Glomerular endothelial cell (primary cell): Measurements from ENCODE around the gene TCEAL4. TPM values are rescaled to one million over a fixed set of nuclear protein-coding genes. Genes with fewer than 3 reads are reported as not detected.
A peak's percentile ranks its signal among the peaks of the same experiment; 100 is the strongest.
"Not testable (repeated sequence)": the region's sequence is repeated elsewhere in the genome, so short reads cannot be mapped to it uniquely, and the experiment has no call there.

Experiments
- DNase-seq: peaks from one replicate; pipeline ENCODE4 v3.0.0-alpha.2; 2011; ENCODE audit warnings: low read depth, low spot score; ENCODE audit errors: extremely low read depth
- total RNA-seq: library from RNA; depleted of rRNA; stranded (reverse); fragments of >200 nt; gene quantifications from 2 replicates; pipeline ENCODE4 v1.2.3, GENCODE V29; 2015

The TCEAL4 gene
- total RNA-seq, 1 donor from 2014 or later, result 62.0 TPM

DNA sequence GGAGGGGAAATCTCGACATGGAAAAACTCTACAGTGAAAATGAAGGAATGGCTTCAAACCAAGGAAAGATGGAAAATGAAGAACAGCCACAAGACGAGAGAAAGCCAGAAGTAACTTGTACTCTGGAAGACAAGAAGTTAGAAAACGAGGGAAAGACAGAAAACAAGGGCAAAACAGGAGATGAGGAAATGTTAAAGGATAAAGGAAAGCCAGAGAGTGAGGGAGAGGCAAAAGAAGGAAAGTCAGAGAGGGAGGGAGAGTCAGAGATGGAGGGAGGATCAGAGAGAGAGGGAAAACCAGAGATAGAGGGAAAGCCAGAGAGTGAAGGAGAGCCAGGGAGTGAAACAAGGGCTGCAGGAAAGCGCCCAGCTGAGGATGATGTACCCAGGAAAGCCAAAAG is 1.3 kb downstream of the TCEAL4 start:
- no peak for DNase-seq

DNA sequence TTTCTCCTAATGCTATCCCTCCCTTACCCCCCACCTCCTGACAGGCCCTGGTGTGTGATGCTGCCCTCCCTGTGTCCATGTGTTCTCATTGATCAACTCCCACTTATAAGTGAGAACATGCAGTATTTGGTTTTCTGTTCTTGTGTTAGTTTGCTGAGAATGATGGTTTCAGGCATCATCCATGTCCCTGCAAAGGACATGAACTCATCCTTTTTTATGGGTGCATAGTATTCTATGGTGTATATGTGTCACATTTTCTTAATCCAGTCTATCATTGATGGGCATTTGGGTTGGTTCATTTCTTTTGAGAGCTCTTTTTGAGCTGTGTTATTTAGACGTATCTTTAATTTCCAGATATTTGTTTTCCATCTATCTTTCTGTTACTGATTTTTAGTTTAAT is 7.0 kb downstream of the TCEAL4 start:
- not testable (repeated sequence) for DNase-seq

DNA sequence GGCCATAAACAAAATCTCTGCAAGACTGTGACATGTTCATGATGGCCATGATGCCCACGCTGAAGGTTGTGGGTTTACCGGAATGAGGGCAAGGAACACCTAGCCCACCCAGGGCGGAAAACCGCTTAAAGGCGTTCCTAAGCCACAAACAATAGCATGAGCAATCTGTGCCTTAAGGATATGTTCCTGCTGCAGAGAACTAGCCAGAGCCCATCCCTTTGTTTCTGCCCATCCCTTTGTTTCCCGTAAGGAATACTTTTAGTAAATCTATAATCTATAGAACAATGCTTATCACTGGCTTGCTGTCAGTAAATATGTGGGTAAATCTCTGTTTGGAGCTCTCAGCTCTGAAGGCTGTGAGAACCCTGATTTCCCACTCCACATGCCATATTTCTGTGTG is 9.9 kb downstream of the TCEAL4 start:
- not testable (repeated sequence) for DNase-seq

DNA sequence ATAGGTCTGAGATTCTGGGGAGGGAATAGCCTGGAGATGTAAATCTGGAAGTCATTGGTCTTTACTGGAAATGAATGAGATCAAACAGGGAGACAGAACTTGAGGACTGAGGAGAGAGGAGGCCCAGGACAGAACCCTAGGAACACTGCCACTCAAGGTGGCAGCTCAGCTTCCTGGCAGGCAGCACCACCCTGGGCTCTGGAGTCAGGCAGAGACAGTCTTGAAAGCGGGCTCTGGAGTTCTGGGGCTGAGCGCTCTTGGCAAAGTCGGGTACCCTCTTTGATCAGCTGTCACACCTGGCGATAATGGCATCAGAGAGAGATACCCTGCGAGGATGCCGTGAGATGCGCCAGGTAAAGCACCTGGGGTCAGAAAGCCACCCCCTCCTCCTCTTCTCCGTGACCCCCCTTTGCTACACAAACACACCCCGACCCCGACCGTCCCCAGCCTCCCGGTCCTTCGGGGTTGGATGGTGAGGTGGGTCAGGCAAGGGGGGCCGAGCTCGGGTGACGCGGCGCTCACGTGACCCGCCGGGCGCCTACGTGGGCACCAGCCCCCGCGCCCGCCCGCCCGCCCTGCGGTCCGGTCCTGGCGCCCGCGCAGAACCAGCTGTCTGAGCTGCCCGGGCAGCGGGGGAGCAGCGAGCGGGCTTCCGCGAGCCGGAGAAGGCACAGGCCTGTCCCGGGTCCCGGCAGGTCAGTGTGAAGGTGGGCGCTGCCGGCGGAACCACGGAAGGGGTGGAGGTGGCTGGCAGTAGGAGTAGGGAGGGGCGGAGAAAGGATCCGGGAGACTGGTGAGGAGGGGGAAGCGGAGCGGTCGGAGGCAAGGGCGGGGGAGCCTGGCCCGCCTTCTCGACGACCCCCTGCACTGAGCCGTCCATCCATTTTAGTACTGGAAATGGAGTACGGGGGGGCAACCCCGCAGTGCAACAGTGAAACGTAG is 22.3 kb downstream of the TCEAL4 start, which contains the start of gene TCEAL3:
TCEAL3 (plus strand) TSS at position 600 of the 942 bp plus-strand sequence. CDS start 1,102 bp downstream, outside the sequence.
- no peak for DNase-seq

DNA sequence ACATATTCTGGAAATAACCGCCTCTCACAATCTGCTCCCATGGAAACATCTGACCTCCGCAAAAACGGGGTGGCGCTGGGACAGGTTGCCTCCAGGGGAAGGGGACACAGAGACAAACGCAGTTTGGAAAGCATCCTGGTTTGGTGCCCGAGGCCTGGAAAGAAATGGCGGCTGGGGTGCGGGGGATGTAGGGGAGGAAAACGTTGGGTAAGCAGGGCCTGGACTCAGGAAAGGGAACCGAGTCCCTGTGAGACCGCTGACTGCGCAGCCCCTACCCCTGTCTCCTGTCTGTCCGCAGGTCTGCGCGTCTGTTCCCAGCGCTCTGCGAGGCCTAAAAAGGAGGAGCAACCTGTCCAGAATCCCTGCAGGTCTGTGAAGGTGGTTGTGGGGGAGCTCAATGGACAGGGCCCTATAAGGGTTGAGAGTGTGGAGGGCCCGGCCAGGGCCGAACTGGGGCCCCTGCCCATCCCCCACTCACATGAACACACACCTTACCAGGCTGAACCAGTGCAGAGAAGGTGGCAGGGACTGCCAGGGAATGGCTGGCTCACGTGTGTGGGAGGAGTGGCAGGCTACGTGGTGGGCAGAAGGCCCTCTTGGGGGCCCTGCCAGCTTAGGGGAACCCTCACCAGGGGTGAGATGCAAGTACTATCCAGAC is 23.1 kb downstream of the TCEAL4 start:
- no peak for DNase-seq

DNA sequence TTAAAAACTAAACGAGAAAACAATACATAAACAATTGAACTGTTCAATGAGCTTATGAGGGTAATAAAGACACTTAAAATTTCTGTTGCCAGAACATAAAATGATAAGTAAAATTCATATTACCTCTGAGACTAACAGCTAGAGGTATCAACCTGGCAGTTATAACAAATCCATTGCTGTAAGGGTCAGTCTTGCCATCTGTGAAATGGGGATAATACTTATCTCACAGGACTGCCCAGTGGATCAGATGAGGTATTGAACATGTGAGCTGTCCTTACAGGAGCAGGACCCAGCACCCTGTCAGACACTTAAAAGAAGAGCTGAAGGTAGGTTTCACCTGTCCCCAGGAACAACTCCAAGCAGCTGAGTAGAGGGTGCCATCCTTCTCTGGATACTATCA is 25.0 kb downstream of the TCEAL4 start:
- no peak for DNase-seq

DNA sequence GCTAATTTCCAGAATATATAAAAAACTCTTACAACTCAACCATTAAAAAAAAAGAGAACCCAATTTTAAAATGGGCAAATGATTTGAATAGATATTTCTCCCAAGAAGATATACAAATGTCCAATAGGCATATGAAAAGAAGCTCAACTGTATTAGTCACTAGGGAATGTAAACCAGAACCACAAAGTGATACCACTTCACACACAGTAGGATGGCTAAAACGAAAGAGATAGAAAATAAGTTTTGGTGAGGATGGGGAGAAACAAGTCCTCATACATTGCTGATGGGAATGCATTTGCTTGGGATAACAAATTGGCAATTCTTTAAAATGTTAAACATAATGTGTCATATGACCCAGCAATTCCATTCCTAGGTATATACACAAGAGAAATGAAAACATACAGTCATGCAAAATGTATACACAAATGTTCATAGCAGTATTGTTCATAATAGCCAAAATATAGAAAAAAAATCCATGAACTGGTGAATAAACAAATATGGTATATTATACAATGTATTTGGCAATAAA is 28.1 kb downstream of the TCEAL4 start:
- no peak for DNase-seq

DNA sequence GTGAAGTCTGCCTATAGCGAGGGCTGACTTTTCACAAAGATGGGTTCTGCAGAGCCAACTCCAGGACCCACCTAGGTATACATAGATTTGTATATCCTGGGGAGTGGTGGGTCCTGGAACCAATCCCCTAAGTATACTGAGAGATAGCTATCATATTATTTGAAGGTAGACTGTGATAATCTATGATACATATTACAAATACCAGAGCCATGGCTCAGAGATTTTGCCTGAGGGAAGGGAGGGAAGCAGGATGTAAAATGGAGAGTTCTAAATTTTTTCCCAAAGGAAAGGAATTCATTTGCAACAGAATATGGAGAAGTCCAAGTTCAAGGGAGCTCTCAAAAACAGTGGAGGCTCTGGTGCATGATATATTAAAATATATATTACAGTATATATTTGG is 29.7 kb downstream of the TCEAL4 start:
- no peak for DNase-seq

DNA sequence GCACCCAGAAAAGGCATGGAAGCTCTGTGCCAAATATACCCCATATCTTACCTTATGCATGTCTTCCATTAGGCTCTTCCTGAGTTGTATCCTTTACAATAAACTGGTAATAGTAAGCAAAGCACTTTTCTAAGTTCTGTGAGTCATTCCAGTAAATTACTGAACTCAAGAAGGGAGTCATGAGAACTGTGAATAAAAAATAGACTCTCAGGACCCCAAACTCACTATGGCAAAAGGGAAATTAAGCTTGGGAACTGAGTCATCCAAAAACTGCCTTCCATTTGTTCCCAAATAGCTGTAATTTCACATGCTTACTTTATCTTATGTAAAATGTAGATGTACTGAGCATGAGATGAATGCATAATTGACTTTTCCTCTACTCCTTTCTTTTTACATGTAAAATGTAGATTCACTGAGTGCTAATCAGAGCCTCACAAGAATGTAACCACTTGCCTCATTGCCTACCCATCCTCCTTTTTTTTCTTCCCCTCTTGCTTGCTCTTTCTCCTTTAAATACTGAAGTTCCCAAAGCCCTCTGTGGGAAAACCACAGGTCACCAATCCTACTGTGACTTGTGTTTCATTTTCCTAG is 30.6 kb downstream of the TCEAL4 start:
- no peak for DNase-seq

DNA sequence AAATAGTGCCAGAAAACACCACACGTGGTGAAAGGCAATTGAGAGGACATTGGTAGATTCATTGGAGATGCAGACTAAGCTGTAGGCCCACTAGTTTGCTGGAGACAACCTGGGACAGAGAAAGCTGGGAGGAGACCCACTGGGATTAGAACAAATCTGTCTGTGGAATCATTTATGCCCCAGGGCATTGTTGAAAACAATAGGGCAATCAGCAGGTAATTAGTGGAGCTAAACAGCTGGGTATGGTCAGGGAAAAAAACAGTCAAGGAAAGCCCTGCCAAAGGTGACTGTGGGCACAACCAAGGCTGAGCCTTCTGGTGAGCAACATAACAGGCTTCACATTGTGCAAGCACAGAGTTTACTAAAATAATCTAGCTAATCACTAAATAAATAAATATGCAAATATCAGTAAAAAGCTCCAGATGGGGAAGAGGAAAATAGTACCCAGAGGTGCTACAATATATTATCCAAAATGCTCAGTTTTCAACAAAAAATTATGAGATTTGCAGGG is 31.4 kb downstream of the TCEAL4 start:
- no peak for DNase-seq

DNA sequence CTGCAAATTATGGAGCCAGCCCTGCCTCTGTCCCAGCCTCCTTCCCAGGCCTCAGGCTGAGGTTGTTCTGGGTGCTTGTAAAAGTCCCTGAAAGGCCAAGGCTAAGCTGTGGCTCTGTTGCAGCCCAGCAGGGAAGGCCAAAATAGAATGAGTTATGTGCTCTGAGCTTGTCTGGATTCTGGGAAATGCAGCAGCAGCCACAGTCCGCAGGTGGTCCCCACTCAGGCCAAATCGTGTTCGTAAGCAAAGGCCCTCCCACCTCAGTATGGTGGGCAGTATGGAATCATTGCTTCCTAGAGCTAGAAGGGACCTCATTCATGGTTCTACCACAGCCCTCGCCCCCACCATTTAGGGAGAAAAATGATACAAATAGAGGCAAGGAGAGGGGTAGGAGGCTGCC is 38.8 kb downstream of the TCEAL4 start:
- DNase-seq, result no peak

DNA sequence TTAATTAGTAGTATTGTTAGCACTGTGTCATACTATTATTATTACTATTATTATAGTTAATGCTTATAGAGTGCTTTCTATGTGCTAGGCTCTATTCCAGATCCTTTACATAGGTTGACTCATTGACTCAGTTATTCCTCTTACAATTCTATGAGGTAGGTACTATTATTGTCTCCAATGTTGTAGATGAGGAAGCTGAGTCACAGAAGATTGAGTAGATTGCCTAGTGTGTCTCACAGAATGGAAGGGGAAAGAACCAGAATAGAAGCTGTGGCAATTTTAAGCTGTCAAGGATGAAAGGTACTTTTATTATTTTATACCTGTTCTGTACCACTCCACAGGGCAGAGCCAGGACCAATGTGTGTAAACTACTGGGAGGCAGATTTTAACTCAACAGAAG is 41.5 kb downstream of the TCEAL4 start:
- DNase-seq, result peak; percentile 36

DNA sequence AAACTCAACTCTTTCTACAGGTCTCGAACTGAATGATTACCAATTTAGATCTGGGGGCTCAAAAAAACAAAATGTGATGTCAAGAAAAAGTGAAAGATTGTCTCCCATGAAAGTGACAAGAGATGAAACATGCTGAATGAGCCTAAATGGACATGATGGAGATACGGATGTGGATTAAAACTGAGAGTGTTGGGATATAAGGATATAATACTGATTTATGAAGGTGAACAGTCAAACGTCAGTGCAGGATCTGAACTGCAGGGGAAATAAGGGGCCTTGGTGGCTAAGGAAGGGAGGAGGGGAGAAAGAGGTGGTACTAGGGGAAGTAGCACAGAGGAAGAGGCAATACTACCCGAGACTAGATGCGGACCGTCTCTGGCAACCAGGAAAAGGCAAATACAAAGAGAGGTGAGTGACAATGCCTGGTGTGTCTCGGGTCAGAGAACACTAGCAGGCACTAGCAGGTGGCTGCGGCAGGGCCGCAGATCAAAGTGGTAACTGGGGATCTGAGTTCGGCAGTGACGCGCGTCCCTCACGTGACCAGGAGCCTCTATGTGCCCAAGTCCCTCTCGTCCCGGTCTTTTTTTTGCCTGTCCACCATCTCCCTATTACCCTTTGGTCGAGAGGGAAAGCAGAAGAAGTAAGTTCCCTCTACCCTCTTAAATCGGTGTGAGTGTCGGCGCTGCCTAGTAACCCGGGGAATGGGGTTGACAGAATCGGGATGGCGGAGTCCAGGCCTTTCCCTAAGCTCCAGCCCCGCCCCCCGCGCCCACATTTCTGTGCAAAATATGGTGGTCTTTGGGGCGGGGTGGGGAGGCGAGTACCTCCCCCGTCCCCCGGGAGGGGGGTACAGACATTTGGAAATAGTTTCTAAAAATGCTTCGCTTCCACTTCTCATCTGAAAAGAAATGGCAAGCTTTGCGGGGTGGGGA is 43.3 kb downstream of the TCEAL4 start, which contains the start of gene TCEAL1:
TCEAL1 (plus strand) TSS at position 590 of the 932 bp plus-strand sequence. CDS start 942 bp downstream, outside the sequence.
- DNase-seq, result no peak

DNA sequence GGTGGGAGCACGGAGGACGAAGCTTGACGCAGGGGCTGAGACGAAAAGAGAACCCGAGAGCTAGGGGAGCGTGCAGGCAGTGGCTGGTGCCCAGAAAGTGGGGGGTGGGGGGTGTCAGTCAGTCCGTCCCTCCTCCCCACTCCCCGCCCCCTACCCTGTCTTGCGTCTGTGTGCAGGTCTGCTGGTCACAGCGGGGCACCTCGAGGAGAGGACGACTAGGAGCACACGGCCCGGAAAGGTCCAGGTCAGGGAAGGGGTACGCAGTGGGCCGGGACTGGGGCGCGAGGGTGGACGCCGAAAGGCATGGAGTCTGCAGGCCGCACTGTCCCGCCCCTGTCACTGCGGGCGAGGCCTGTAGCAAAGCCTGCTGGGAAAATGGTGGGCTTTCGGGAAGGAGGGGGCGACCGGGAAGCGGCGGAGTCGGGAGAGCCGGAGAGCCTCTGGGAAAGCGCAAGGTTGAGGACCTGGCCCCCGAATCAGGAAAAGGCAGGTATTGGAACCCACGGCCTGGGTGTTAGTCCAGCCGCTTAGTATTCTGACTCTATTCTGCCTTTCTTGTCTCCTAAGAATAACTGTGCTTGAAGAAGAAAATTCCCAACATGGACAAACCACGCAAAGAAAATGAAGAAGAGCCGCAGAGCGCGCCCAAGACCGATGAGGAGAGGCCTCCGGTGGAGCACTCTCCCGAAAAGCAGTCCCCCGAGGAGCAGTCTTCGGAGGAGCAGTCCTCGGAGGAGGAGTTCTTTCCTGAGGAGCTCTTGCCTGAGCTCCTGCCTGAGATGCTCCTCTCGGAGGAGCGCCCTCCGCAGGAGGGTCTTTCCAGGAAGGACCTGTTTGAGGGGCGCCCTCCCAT is 44.2 kb downstream of the TCEAL4 start:
- no peak for DNase-seq

DNA sequence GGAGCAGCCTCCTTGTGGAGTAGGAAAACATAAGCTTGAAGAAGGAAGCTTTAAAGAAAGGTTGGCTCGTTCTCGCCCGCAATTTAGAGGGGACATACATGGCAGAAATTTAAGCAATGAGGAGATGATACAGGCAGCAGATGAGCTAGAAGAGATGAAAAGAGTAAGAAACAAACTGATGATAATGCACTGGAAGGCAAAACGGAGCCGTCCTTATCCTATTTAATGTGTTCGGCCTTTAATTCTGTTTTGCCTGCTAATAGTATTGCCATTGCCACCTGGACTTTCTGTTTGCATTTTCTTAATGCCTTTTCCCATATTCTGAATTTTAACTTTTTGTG is 44.8 kb downstream of the TCEAL4 start:
- no peak for DNase-seq

DNA sequence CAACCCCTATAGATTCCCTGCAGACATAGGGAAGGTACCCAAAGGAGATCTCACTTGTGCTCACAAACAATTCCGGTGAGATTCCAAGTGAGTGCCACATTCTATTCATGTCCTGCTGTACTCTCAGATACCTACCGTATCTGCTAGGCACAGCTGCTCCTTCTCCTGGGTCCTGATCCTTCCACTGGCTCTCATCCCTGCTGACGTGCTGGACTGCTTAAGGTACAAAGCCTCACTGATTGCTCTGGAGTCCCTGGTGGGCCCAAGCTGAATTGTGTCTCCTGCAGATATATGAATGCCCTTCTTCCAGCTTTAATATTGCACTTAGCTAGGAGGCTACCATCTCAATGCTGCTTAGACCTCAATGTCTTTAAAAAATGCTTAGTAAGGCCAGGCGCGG is 45.8 kb downstream of the TCEAL4 start:
- no peak for DNase-seq

DNA sequence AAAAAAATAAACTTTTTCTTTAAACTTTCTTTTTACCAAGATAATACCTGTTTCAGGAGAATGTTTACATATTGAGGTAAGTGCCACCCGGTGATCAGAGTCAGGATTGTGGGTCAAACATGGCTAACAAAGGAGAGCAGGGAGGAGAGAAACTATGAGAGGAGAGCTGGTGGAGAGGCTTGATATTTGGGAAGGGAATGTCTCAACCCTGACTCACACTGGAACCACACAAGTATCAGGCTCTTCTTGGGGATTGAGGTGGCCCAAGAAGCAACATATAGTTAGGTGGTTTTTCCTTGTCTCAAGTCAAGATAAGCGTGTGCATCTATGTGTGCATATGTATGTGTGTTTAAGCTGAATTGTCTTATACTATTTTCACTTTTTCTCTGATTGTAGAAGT is 50.1 kb downstream of the TCEAL4 start:
- no peak for DNase-seq
